Measurements from ENCODE around the gene SFTA2.

GRCh38 chr6:30979690-30980089, 47.7 kb upstream of the SFTA2 start:
- no peak for TF ChIP-seq TAF1 (IDR thresholded peaks at IDR 0.05; ENCODE audit: borderline replicate concordance, insufficient read depth, low read length)
- TF ChIP-seq, protein P1, sequence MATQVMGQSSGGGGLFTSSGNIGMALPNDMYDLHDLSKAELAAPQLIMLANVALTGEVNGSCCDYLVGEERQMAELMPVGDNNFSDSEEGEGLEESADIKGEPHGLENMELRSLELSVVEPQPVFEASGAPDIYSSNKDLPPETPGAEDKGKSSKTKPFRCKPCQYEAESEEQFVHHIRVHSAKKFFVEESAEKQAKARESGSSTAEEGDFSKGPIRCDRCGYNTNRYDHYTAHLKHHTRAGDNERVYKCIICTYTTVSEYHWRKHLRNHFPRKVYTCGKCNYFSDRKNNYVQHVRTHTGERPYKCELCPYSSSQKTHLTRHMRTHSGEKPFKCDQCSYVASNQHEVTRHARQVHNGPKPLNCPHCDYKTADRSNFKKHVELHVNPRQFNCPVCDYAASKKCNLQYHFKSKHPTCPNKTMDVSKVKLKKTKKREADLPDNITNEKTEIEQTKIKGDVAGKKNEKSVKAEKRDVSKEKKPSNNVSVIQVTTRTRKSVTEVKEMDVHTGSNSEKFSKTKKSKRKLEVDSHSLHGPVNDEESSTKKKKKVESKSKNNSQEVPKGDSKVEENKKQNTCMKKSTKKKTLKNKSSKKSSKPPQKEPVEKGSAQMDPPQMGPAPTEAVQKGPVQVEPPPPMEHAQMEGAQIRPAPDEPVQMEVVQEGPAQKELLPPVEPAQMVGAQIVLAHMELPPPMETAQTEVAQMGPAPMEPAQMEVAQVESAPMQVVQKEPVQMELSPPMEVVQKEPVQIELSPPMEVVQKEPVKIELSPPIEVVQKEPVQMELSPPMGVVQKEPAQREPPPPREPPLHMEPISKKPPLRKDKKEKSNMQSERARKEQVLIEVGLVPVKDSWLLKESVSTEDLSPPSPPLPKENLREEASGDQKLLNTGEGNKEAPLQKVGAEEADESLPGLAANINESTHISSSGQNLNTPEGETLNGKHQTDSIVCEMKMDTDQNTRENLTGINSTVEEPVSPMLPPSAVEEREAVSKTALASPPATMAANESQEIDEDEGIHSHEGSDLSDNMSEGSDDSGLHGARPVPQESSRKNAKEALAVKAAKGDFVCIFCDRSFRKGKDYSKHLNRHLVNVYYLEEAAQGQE (IDR thresholded peaks at IDR 0.05; ENCODE audit: insufficient read depth in 1 of 2, low read depth in 2 of 2, low read length in 2 of 2), result no peak
- TF ChIP-seq POLR2AphosphoS5 (IDR thresholded peaks at IDR 0.05; ENCODE audit: low read depth, low read length), result no peak
- TF ChIP-seq SIN3A (IDR thresholded peaks at IDR 0.05; ENCODE audit: borderline replicate concordance, insufficient read depth, low read length), result no peak

Measured in PFSK-1 (cell line).